ENCODE data around the gene KLHL10.

The KLHL10 gene

DNA sequence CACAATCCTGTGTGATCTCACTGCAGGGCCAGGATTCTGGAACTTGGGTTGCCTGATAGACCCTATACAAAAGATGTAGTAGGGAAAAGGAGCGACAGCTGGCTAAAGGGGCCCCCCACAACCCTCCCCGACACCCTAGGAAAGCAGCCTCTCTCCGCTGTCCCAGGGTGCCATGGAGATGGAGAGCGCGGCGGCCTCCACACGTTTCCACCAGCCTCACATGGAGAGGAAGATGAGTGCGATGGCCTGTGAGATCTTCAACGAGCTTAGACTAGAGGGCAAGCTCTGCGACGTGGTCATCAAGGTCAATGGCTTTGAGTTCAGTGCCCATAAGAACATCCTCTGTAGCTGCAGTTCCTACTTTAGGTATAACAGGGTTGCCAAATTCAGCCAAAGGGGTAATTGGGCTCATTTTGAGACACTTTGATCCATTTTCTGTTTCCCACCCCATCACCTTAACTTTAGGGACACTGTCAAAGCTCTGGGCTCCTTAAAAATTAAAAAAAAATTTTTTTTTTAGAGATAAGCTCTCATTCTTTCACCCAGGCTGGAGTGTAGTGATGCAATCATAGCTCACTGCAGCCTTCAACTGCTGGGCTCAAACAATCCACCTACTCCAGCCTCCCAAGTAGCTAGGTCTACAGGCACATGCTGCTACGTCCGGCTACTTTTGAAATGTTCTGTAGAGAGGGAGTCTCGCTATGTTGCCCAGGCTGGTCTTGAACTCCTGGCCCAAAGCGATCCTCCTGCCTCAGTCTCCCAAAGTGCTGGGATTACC lies at the start of gene KLHL10:
Gene KLHL10, plus strand, starts transcription at position 65 of the 778 bp plus-strand sequence. Its CDS starts 108 bp downstream, at position 173.
- DNase-seq: peak; percentile 38

DNA sequence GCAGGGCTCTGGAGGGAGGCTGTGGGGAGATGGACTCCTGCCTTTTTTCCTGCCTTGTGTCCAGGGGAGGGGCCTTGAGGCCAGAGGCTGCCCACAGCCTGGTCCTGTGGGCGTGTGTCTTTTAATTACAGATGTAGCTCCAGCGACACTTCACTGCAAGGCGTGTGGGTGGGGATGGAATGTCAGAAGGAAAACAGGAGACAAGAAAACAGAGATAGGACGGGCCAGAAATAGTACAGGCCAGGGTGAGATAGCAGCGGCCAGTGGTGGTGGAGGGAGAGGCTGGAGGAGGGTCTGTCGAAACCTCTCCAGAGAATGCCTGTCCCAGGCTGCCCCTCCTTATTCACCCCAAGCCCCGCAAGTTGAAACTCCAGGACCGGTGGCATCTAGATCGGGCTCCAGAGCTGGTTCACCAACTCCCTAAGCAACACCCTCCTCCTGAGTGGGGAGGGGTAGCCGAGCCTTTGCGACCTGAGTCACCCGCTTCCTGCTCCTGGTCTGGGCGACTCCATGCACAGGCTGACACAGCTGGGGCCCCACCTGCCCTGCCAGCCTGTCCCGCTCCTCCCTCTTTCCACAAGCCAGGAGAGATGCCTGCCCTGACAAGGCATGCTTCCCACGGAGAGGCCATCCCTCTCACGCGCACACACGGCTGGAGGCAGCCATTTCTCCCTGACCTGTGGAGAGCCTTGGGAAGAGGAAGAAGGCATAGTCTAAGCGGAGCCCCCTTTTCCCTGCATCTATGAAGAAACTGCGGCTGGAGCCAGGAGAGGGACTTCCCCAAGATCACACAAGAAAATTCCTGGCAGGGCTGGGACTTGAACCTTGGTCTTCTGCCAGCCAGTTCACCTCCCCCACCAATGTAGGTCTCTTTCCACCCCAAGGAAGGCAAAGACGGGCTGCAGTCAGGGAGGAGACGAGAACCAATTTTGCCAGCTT lies 44.5 kb upstream of the KLHL10 start:
- no peak for DNase-seq

DNA sequence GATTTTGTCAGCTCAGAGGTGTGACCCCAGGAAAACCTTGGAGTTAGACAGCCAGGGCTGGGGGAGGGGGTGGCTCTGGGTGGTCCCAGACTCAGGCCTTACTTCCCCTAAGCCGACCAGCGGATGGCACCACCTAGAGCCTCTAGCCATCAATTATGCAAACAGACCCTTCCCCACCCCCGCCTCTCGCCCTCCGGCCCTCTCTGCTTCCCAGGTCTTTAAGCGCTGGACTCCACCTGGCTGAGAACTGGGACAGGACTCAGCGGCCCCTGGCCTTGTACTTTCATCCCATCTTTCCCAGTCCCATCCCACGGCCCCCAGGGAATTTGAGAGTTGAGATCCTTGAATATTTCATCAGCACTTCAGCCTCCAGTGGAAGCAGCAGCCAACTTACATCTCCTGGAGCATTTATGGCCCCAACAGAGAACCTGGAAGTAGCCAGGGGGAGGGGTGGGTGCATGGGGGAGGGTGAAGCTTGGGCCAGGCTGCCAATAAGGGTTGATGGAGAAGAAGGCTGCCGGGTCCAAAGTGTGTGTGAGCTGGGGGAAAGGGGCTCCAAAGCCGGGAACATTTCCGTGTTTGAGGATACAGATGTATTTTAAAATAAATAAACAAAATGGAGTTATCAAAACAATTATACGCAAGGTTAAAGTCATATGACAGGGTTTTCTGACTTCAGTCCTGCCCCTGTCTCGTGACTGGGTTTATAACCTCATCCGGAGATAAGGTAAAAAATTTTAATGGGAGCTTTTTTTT lies 43.7 kb upstream of the KLHL10 start:
- no peak for DNase-seq

DNA sequence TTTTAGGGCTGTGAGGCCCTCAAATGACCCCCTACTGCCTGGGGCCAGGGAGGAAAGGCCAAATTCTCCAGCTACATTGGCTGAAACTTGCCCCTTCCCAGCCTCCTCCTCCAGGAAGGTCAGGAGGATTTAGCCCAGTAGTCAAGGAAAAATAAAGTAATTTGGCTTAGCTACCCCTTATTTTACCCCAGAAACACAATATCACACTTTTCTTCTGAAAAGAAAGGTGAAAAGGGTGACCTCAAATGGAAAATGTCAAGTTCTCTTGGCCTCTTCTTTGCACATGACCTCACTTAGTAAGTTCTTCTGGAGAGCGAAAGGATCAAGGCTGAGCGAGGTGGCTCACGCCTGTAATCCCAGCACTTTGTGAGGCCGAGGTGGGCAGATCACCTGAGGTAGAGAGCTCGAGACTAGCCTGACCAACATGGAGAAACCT lies 43.1 kb upstream of the KLHL10 start:
- DNase-seq: no peak

DNA sequence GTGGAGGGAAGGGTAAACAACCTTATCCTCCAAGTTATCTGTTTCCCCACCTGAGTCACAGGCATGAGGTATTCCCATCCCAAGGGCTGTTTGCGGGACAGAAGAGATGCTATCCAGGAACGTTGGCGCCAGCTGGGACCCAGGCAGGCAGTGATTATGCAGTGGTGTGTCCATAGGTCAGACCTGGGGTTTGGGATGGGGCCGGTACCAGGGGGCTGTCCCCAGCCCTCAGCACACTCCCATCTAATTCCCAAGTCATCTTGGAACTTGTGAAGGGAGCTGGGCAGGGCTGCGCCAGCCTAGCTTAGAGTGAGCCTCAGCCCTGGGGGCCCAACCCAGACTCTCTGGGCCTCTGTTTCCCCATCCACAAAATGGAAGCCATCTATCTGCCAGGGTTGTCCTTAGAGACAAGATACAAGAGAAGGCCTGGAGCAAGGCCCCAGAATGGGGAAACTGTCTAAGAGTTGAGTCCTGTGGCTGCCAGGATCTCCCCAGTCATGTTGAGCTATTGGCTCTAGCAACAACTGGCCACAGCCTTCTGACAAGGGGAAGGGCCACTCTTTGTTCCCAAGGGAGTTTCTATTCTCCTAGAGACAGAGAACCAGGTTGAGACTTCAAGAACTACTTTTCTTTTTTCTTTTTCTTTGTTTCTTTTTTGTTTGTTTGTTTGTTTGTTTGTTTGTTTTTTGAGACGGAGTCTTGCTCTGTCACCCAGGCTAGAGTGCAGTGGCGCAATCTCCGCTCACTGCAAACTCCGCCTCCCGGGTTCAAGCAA lies 41.3 kb upstream of the KLHL10 start:
- DNase-seq: no peak

DNA sequence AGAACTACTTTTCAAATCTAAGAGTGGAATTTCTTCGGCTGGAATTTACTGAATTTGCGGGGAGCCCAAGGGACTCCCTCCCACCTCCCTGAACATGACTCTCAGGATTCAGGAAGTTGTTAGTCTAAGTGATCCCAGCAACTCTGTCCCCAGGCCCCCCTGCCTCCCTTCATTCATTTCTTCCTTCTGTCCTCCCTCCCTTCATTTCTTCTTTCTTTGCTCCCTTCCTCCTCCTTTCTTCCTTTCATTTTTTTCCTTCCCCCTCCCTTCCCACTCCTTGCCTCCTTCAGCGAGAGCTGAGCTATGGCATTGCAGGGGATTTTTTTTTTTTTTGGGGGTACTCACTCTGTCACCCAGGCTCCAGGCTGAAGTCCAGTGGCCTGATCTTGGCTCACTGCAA lies 40.2 kb upstream of the KLHL10 start:
- DNase-seq: no peak

DNA sequence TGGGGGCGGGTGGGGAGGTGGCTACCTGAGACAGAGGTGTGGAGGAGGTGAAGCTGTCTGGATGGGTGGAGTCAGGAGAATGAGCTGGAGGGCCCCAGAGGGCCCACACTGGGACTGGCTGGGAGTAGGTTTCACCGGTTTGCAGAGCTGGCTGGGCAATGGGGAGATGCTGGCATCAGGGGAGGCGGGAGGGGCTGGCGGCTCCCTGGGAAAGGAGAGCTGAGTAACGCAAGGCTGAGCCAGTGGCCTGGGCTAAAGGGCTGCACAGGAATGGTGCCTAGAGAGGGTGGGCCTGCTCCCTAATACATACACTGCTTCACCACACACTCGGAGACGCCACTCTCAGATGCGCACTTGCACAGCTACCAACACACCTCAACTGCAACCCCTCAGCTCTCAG lies 38.3 kb upstream of the KLHL10 start:
- no peak for DNase-seq

DNA sequence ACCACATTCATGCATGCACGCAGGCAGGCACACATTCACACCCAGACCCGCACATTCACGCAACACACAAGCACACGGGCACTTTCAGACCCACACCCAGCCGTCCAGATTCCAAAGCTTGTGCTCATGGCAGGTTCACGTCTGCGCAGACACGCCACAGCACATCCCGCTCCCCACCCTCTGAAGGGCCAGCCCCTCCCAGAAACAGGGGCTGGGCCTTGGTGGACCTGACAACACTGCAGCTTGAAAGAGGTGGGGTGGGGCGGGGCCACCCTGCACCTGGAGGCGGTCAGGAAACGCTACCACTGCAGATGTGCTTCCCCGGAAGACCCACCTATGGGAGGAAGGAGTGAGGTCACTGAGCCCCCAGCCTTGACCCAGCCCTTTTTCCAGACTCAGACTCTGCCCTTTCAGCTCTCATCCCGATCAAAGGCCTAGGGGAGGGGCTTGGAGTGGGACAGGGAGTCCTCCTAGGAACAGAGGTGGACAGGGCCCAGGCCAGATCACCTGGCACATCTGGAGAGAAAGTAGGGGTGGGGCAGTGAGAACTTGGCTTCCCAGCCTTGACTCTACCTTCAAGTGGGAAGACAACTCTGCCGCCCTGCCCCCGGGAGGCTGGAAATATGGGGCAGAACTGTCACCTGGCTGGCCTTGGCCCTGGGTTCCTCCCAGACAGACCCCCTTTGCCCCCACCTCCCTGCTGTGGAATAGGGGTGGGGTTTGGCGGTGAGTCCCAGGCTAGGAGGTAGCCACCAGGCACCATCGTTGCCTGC lies 36.8 kb upstream of the KLHL10 start:
- DNase-seq: no peak

DNA sequence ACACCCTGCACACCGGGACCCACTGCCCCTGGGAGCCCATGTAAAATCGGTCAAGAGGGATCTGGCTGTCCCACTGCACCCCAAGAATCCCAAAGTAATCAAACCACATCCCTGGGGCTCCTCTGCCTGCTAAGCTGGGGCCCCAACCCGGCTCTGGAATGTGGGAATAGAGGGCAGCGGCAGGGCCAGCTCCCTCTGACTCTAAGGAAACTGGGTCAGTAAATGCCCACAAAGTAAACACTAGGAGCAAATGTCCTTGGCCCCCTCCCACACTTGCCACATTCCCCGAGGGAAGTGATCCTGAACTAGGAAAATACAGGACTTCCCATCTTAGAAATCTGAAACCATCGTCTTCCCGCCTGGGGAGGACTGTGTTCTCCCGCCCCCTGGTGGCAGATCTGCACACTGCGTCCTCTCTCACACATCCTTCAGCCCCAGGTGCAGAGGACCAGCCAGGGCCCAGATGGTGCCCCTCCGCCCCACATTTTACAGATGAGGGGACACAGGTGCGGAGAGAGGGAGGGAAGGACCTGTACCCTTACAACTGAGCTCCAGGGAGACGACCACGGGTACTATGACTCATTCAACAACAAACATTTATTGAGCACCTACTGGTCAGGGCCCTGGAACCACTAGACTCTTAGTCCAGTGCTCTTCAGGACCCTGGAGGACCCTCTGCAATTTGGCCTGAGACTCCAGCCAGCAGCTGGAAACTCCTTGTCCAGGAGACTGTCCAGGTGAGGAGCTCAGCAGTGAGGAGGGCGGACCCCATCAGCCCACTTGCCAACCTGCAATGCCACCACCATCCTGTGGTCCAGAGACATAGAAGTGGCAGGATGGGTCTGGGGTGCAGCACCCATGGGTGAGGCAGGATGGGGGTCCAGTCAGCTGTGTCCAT lies 36.0 kb upstream of the KLHL10 start:
- peak; percentile 90 for DNase-seq

DNA sequence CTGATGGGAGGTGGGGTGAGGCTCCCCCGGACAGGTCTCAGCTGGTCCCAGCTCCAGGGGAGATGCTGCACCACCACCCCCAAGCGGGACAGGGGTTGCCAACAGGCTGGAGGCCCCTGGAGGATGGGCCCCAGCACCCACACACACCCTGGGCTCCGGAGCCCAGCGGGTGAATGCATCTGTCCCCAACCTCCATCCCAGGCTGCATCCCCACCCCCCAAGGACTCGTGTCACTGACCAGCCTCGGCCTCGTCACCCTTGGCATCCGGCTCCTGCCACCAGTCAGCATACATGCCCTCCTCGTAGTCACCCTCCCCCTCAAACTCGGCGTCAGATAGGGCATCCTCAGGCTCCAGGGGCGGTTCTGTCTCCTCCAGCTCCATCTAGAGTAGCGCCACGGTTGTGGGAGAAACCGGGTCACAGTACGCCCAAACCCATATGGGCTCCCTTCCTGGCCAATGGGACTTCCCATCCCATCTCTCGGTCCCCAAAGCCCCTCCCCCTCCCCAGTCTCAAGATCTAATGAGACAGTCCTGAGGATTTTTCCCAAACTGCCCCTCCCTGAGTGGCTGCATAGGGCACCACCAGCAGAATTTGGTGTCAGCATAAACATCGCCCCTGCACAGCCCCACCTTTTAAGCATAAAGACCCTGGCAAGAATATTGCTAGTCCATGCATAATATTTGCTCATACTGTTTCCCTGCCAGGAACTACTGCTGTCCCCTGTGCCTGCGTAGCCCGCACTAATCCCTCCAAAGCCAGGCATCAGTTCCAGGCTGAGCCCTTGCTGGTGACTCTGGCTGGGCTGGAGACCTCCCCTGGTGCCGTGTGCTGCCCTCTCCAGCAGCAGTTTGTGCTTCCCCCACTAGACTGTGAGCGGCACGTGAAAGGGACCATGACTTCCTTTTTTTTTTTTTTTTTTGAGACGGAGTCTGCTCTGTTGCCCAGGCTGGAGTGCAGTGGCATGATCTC lies 34.3 kb upstream of the KLHL10 start:
- DNase-seq: no peak

DNA sequence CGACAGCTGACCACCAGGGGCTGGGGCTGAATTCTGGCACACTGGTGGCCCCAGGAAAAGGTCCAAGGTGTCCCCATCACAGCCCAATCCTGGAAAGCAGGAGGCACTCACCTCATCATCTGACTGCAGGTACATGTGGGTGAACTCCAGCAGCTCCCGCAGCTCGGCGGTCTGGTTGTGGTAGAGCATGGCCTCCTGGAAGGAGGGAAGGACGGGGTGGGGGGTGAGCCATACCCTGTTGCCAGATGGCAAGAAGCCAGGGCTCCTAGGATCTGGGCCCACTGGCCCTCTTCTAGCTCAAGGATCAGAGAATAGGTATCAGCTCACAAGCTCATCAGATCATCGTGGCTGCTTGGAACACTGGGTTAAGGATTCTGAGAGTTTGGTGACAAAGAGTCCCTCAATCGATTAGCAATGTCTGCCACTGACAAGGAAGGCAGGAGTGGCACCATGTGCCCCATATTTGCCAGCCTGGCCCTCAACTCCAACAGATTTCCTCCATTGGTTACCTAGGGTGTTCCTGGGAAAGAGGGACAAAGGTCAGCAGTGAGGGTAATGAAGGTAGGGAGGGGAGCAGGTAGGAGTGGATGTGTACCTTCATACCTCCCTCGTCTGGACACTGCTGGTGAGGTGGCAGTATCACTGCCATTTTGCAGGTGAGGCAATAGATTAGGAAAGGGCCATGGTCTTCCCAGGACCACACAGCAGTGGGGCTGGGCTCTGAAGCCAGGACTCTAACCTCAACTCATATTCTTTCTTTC lies 30.8 kb upstream of the KLHL10 start:
- no peak for DNase-seq

DNA sequence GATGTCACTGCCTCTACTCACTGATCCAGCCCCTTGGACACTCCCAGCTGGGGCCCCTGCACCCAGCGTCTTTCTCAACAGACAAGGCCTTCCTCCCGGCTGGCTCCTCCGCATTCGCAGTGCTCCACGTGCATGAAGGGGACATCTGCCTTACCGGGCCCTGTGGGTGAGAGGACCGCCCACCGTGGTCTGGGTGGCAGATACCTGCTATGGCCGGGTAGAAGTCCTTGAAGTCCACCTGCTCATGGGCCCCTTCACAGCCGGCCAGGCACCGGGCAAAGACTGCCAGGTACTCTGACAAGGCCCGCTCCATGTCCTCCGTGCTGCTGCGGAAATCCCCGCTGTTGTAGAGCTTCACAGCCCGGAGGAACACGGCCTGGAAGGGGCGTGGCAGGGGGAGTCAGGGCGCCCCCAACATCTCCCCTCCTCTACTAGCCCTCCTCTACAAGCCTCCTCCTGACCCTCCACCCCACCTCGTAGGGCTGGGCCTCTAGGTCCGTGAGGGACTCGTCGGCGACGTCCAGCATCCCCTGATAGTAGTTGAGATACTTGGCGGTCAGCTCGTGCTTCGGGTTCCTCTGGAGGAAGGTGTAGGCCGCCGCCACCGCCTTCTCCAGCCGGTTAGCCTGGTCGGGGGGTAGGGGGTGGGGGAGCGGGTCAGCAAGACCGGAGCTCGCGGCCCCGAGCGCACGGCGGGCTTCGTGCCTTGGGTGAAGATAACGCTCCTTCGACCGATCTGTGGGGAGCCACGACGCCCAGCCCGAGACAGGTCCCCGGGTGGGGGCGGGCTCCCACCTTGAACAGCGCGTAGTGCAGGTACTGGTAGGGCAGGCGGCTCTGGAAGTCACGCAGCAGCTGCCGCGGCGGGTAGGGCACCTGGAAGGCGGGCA lies 26.7 kb upstream of the KLHL10 start:
- DNase-seq: no peak

DNA sequence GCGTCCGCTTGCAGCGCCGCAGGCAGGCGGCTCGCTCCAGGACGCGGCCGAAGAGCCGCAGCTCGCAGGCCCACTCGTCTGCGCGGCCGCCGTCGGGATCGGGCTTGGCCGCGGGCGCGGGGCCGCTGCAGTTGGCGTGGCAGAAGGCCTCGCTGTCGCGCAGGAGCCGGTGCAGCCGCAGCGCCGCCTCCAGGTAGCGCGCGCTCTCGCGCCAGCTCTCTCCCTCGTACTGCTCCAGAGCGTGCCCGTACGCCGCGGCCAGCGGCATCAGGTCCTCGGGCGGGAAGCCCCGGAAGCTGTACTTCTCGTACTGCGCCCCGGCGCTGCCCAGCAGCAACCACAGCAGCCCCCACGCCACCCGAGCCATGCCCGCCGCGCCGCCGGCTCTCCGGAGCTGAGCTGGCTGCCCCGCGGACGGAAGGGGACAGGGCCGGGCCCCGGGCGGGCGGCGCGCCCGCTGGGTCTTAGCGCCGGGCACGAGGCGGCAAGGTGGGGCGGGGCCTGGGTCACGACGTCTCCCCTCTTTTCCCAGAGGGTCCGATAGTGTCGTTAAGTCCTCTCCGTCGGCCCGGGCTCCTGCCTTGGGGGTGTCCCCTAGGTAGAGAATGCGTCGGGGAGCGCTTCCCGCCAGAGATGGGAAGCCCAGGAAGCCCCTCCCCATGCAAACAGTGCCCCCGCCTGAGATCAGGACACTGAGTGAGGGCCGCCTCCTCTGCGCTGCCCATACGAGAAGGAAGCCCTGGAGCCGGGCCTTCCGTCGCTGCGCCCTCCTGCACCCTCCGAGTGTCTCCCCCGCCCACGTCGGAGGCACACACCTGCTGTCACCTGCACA lies 25.9 kb upstream of the KLHL10 start, which contains the start of gene P3H4:
Gene P3H4, minus strand, starts transcription at position 401 of the 832 bp plus-strand sequence. Its CDS starts 34 bp downstream, at position 367.
- peak; percentile 90 for DNase-seq

DNA sequence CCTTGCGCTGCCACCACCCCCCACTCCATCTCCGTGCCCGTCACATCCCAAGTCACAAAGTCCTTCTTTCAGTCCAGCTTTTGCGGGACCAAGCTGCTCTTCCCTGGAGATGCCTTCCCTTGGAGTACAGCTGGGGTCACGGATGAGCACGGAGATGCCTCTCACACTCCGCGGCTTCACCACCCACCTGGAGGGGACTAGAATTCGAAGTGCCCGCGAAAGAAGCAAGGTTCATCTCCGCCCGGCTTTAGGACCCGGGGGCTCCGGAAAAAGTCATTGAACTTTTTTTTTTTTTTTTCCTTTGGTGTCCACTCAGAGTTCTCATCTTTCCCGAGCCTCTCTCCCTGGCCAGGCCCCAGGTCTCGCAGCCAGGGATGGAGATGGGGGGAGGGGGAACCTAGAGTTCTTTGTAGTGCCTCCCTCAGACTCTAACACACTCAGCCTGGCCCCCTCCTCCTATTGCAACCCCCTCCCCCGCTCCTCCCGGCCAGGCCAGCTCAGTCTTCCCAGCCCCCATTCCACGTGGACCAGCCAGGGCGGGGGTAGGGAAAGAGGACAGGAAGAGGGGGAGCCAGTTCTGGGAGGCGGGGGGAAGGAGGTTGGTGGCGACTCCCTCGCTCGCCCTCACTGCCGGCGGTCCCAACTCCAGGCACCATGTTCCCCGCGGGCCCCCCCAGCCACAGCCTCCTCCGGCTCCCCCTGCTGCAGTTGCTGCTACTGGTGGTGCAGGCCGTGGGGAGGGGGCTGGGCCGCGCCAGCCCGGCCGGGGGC lies 25.1 kb upstream of the KLHL10 start, which contains the start of gene FKBP10:
Gene FKBP10, plus strand, starts transcription at position 624 of the 771 bp plus-strand sequence. Its CDS starts 31 bp downstream, at position 655.
- peak; percentile 72 for DNase-seq

DNA sequence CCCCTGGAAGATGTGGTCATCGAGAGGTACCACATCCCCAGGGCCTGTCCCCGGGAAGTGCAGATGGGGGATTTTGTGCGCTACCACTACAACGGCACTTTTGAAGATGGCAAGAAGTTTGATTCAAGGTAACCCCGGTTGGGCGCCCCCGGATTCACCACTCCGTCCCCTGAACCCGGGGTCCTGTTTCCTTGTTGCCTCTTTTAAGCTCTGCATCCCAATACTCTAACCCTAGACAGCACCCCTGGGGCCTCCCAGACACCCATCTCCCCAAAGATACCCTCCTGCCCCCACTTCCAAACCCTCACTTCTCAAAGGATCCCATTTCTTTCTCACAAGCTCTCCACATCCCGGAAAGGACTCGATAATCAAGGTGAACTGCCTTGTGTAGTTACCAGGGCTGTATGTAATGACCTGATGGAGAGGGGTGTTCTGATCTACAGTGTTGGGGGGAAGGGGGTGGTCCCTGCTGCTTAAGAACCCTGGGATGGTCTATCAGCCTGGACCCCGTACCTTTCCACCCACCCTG lies 24.4 kb upstream of the KLHL10 start:
- DNase-seq: no peak
